Measurements from ENCODE around the gene TRABD2A. TPM values are rescaled to one million over a fixed set of nuclear protein-coding genes. Genes with fewer than 3 reads are reported as not detected.

Gene TRABD2A
- total and polyA plus RNA-seq, 2 donors from 2014 or later (not counting 2 experiments from before 2014, with no cell fraction given), result 0.45 to 1.5 TPM

Other genes with a start within 250 kb of the TRABD2A start
- 7,809 and 8,573 TPM in 2 replicates for gene TMSB10, start 24.6 kb upstream of the TRABD2A start, total RNA-seq
- 12,196 and 12,994 TPM in 2 replicates for gene TMSB10, start 24.6 kb upstream of the TRABD2A start, polyA plus RNA-seq
- 67.3 and 68.2 TPM in 2 replicates for gene KCMF1, start 90.1 kb upstream of the TRABD2A start, total RNA-seq
- 37.8 and 42.1 TPM in 2 replicates for gene KCMF1, start 90.1 kb upstream of the TRABD2A start, polyA plus RNA-seq

All from foreskin keratinocyte (primary cell).